Esophagus squamous epithelium (tissue), 4 donors: ENCODE measurements around the gene KRT2.

ENCODE experiments used
- CTCF ChIP-seq, 6 experiments: fragments of 450-650 bp in 4 of 6; fragments of 200-600 bp in 2 of 6; sonication (generic) in 2 of 6; IDR thresholded peaks; one replicate each; pipeline ENCODE4 v1.5.1; 2016 to 2019; ENCODE audit warnings: antibody characterized with exemption in 6 of 6, mild to moderate bottlenecking in 4 of 6, moderate library complexity in 4 of 6
- POLR2A ChIP-seq, 4 donors: fragments of 450-650 bp; IDR thresholded peaks; one replicate each; pipeline ENCODE4 v1.6.1; 2017; ENCODE audit warnings: antibody characterized with exemption in 4 of 4, mild to moderate bottlenecking in 4 of 4, moderate library complexity in 3 of 4

- TF ChIP-seq CTCF (IDR thresholded peaks at IDR 0.05) (no peak), POLR2A (IDR thresholded peaks at IDR 0.05) (no peak)
Measured at GRCh38 chr12:52618216-52618615, 33.8 kb downstream of the KRT2 start, which contains the start of gene KRT73.
